Fibroblast of lung (primary cell): Measurements from ENCODE around the gene FXYD4. TPM values are rescaled to one million over a fixed set of nuclear protein-coding genes. Genes with fewer than 3 reads are reported as not detected.
A peak's percentile ranks its signal among the peaks of the same experiment; 100 is the strongest.

ENCODE experiments used
- DNase-seq, 2 donors: peaks; one replicate each; pipeline versions ENCODE4 v3.0.0 to v3.0.0-alpha.2; 2010; ENCODE audit warnings: low read depth in 2 of 2
- H2AFZ ChIP-seq: 2 replicates; pipeline ENCODE4 v1.5.1; 2012; ENCODE audit warnings: low read length, control low read depth, inconsistent platforms
- H3K27ac ChIP-seq: 2 replicates; pipeline ENCODE4 v1.5.1; 2011; ENCODE audit warnings: low read length, control low read depth; ENCODE audit not compliant: insufficient read depth
- H3K27me3 ChIP-seq: 2 replicates; pipeline ENCODE4 v1.5.1; 2011; ENCODE audit warnings: mild to moderate bottlenecking, low read length; ENCODE audit not compliant: control insufficient read depth, insufficient read depth
- H3K36me3 ChIP-seq: 2 replicates; pipeline ENCODE4 v1.5.1; 2011; ENCODE audit warnings: low read length; ENCODE audit not compliant: control insufficient read depth, insufficient read depth
- H3K4me1 ChIP-seq: 2 replicates; pipeline ENCODE4 v1.5.1; 2011; ENCODE audit warnings: low read length; ENCODE audit not compliant: control insufficient read depth, insufficient read depth; ENCODE audit errors: extremely low read depth
- H3K4me2 ChIP-seq: 2 replicates; pipeline ENCODE4 v1.5.1; 2011; ENCODE audit warnings: low read length, control low read depth; ENCODE audit not compliant: insufficient read depth; ENCODE audit errors: extremely low read depth
- H3K4me3 ChIP-seq, 4 experiments: fragments of 200-600 bp in 1 of 4; sonication (generic) in 1 of 4; replicated peaks in 1 of 4; 2 replicates each; pipeline ENCODE4 v1.5.1; 2011 to 2016; ENCODE audit warnings: low read length in 4 of 4, low read depth in 3 of 4, mild to moderate bottlenecking in 3 of 4, control low read depth in 2 of 4, inconsistent platforms in 1 of 4, mixed read lengths in 1 of 4; ENCODE audit not compliant: insufficient read depth in 1 of 4; ENCODE audit errors: control extremely low read depth in 1 of 4
- H3K79me2 ChIP-seq: 2 replicates; pipeline ENCODE4 v1.5.1; 2012; ENCODE audit warnings: mild to moderate bottlenecking, low read length, inconsistent platforms; ENCODE audit not compliant: control insufficient read depth, insufficient read depth
- H3K9ac ChIP-seq: 2 replicates; pipeline ENCODE4 v1.5.1; 2011; ENCODE audit warnings: mild to moderate bottlenecking, low read length, control low read depth; ENCODE audit not compliant: insufficient read depth
- H3K9me3 ChIP-seq: 2 replicates; pipeline ENCODE4 v1.5.1; 2012; ENCODE audit warnings: low read depth, low read length; ENCODE audit not compliant: control insufficient read depth, insufficient read depth
- H4K20me1 ChIP-seq: 2 replicates; pipeline ENCODE4 v1.5.1; 2011; ENCODE audit warnings: low read length; ENCODE audit not compliant: control insufficient read depth, insufficient read depth; ENCODE audit errors: extremely low read depth
- CTCF ChIP-seq, 2 donors: IDR thresholded peaks in 1 of 2; conservative IDR thresholded peaks in 1 of 2; 1 replicate in 1 of 2; 2 replicates in 1 of 2; pipeline ENCODE4 v1.5.1; 2011 to 2012; ENCODE audit warnings: low read length in 2 of 2, control low read depth in 1 of 2, inconsistent platforms in 1 of 2, low read depth in 1 of 2, mild to moderate bottlenecking in 1 of 2
- EZH2 ChIP-seq: IDR thresholded peaks from 2 replicates; pipeline ENCODE4 v1.5.1; 2012; ENCODE audit warnings: low read length, control low read depth, mild to moderate bottlenecking; ENCODE audit errors: missing control alignments
- polyA plus RNA-seq, 2 donors: library from polyadenylated mRNA; depleted of rRNA in 1 of 2; stranded (reverse) in 1 of 2; unstranded in 1 of 2; fragments of >200 nt; gene quantifications; 2 replicates each; pipeline ENCODE4 v1.2.1, GENCODE V29; 2011 to 2012; ENCODE audit warnings: missing spikeins in 1 of 2
- total RNA-seq: library from RNA; depleted of rRNA; stranded (reverse); fragments of >200 nt; gene quantifications from 2 replicates; pipeline ENCODE4 v1.2.1, GENCODE V29; 2014

The FXYD4 gene
- total and polyA plus RNA-seq, 2 donors (not counting 1 experiment from before 2014, with no cell fraction given) = not detected

GRCh38 chr10:43351301-43351700, 20.1 kb upstream of the FXYD4 start:
- Histone ChIP-seq H3K9me3 (no peaks in the 10 kb centered on the region), H3K79me2 (no peaks in the 10 kb centered on the region), H2AFZ (no peak overlapping the region), H4K20me1 (no peaks in the 10 kb centered on the region), H3K27ac (no peak overlapping the region), H3K4me1 (no peaks in the 10 kb centered on the region), H3K9ac (no peak overlapping the region), H3K36me3 (no peaks in the 10 kb centered on the region), H3K4me3 (no peak overlapping the region), H3K4me2 (no peak overlapping the region), H3K27me3 (peaks cover 9% of the 10 kb centered on the region)
- TF ChIP-seq EZH2 (no peak), CTCF (conservative IDR thresholded peaks at IDR 0.05 in 1 of 2, IDR thresholded peaks at IDR 0.05 in 1 of 2; ENCODE audit: low read depth in 1 of 2, low read length in 2 of 2) (no peak)
- DNase-seq = no peak

GRCh38 chr10:43352951-43353350, 18.5 kb upstream of the FXYD4 start:
- DNase-seq = no peak
- Histone ChIP-seq H3K9ac (no peak overlapping the region), H3K36me3 (no peaks in the 10 kb centered on the region), H3K4me1 (no peaks in the 10 kb centered on the region), H3K27me3 (peaks cover 9% of the 10 kb centered on the region), H3K4me2 (no peak overlapping the region), H2AFZ (no peak overlapping the region), H3K4me3 (no peak overlapping the region), H3K79me2 (no peaks in the 10 kb centered on the region), H3K27ac (no peak overlapping the region), H4K20me1 (no peaks in the 10 kb centered on the region), H3K9me3 (no peaks in the 10 kb centered on the region)
- TF ChIP-seq CTCF (conservative IDR thresholded peaks at IDR 0.05 in 1 of 2, IDR thresholded peaks at IDR 0.05 in 1 of 2; ENCODE audit: low read depth in 1 of 2, low read length in 2 of 2) = no peak
- TF ChIP-seq EZH2 = no peak

GRCh38 chr10:43353495-43354329, 17.7 kb upstream of the FXYD4 start:
- DNase-seq = peak in 1 of 2 donors; percentile 61
- Histone ChIP-seq H4K20me1 (no peaks in the 10 kb centered on the region), H3K4me1 (no peaks in the 10 kb centered on the region), H3K9me3 (no peaks in the 10 kb centered on the region), H3K36me3 (no peaks in the 10 kb centered on the region), H3K79me2 (no peaks in the 10 kb centered on the region), H3K27me3 (peaks cover 9% of the 10 kb centered on the region), H3K4me2 (no peak overlapping the region), H3K27ac (no peak overlapping the region), H2AFZ (no peak overlapping the region), H3K9ac (no peak overlapping the region), H3K4me3 (no peak overlapping the region)
- TF ChIP-seq CTCF (conservative IDR thresholded peaks at IDR 0.05 in 1 of 2, IDR thresholded peaks at IDR 0.05 in 1 of 2; ENCODE audit: low read depth in 1 of 2, low read length in 2 of 2) (no peak), EZH2 (no peak)
